ENCODE data around the gene SHISA9.

- TF ChIP-seq CTCF (IDR thresholded peaks at IDR 0.05) (no peak), POLR2A (IDR thresholded peaks at IDR 0.05) (no peak)
Observed at GRCh38 chr16:13134836-13135235, 233.4 kb downstream of the SHISA9 start.

Measured in stomach (tissue), 4 donors.